Stimulated activated CD8-positive, alpha-beta memory T cell treated with anti-CD3 and anti-CD28 coated beads, Interleukin-4, amount 100 ng/mL, for 4 hours (primary cell): Measurements from ENCODE around the gene CCND1.

ENCODE experiments used
- DNase-seq, 2 donors: peaks; one replicate each; pipeline ENCODE4 v3.0.0-alpha.2; 2020; ENCODE audit warnings: low read depth in 2 of 2, low spot score in 1 of 2

The CCND1 gene

DNA sequence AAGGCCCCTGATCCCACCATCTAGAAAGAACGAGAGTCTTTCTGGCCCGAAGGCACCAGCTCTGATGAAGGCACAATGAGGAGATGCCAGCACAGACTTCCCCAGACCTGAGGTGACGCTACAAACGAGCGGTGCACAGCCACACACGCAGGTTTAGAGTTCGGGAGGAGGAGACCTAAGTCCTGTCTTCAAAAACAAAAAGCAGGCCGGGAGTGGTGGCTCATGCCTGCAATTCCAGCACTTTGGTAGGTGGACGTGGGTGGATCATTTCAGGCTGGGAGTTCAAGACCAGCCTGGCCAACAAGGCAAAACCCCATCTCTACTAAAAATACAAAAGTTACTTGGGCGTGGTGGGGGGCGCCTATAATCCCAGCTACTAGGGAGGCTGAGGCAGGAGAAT lies 24.7 kb downstream of the CCND1 start:
- no peak for DNase-seq

DNA sequence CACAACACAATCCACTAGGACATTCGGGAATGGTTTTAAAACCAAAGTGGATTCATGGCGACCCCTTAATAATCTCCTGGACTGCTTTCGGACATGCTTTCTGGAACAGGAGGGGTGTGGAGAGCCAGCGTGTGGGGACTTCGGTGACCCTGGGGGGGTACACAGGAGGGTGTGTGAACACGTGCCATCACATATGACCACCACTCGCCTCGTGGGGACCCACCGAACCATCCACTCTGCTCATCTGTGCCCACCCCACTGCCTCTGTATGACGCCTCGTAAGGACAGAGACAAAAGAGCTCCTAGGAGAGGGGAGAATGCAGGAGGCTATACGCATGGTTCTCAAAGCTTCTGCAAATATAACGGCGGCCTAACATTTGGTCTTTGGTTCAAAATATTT lies 25.3 kb downstream of the CCND1 start:
- no peak for DNase-seq

DNA sequence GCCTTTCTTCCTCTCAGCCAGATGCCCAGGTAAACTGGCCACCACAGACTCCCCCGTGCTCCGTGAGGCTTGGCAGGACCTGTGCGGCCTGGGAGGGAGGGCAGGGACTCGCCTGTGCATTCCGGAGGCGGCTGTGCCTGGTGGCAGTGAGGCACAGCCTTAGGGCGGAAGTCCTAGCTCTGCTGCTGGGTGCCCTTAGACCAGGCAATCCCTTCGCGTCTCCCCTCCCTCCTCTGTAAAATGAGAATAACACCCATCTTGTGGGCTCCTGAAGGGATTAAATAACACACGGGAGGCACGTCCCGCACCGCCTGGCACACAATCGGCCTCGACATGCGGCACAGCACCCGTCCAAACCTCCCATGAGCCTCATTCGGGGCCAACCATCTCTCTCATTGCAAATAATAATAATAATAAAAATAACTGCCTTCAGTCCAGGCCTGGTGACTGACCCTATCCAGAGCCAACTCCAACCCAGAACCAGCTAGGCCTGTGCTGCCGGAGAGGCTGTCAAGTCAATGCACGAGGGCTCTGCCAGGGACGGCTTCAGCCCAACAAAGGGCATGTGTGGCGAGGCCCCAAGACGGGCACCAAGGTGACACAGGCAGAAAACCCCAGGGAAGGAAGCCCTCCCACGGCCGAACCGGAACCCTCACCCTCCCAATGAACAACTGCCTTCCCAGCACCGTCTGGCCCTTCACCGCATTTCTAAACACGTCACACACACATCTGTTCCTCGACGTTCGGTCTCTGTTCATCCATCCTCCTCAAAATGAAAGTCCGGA lies 26.0 kb downstream of the CCND1 start:
- DNase-seq = no peak

DNA sequence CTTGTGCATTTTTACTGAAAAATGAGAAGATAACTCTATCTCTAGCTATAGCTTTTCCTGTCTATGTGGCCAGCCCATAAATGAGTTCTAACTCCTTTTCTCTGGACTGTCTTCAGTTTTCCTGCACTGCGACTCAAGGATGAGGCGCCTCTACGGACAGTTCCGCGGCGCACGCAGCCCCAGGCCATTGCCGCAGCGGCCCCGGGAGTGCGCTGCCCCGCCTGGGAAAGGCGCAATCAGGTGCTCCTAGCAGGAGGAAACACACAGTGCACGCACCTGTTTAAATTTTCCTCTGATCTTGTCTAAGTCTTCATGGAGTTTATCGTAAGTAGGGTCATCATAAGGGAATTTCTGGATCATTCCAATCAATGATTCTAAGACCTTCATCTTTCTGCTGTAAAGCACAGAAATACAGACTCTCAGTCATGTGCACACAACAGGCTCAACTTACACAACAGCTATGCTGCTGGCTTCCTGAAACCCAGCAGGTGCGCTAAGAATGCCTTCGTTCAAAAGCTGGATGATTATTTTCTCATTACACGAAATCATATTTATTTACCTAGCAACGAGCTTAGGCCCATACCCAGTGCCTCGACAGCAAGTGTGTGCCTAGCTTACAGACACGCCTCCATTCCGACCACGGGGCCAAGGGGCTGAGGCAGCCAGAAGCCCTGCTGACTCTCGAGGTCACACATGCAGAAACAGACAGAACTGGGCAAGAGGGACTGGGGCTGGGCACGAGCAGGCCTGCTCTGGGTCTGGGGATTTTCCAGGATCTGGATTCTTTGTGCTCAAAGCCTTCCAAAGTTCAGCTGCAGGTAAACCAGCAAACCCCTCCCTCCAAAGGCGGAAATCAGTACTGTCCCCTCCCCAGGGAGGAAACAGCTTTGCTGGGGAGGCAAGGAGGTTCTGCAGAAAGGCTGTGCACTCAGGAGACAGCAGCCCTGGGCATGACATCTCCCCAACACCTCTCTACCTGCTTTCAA lies 27.0 kb downstream of the CCND1 start:
- DNase-seq = no peak

DNA sequence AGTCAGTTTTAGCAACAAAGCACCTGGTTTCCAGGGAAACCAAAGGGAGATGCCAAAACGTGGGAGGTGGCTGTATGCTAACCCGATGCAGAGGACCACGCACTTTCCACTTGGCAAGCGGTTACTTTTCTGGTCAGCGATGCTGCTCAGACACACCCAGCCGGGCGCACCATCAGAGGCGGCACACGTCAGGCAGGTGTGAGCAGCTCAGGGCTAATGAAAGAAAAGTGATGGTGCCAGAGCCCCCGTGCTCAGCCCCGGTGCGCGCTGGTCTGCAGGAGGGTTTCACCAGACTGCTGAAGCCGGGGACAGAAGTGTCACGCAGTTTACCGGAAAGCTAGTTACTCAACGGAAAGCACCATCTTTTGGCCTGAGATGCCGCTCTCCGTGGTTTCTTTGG lies 28.5 kb downstream of the CCND1 start:
- DNase-seq = no peak

DNA sequence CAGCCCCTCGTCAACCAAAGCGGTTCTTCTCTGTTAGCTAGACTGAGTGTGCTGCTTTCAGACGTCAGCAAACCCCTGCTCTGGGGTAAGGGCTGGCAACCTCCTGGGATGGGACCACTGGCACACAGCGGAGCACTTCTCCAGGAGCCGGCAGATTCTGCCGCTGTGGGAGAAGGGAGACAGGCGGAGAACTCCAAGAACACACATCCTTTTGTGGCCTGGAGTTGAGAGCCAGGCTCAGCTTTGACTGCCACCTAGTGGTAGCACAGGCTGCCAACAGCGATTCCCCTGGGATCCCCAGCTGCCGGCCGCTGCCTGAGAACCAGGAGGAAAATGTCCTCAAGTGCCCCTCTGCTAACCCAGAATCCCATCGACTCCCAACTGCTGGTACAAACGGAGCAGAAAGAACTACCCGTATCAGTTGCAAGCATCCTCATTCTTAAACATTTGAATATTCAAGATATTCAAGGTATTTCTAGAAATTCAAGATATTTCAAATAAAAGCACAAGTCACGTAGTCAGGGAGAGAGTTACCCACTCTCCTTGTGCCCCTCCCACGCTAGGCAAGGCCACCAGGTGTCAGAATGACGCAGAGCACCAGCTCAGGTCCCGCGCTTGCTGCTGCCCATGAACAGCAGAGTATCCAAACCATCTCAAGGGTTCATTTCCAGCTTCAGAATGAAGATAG lies 29.3 kb downstream of the CCND1 start:
- DNase-seq = peak in 1 of 2 donors; percentile 23

DNA sequence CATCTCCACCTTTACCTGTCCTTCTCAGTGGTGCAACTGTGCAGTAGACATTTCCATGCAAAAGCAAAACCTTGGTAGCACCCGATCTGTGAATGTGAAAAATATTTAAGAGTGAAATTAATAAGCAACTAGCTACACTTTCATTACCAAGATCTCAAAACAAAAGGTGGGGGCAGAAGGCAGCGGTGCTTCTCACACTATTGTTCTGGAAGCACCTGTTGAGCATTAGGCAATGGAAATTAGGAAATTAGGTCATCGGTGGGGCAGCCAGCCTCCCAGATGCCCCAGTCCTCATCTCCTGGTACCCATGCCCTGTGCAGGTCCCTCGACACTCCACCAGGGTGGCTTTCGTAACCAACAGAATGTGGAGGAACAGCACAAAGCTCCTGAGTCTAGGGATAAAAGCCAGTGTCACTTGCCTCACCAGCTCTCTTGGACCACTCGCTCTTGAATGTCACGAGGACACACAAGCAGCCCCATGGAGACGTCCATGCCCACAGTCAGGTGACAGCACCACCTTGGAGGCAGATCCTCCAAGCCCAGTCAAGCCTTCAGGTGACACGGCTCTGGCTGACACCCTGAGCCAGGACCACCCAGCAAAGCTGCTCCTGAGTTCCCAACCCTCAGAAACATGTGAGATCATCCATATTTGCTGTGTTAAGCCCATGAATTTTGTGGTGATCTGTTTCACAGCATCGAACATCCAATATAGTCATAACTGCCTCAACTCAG lies 30.9 kb downstream of the CCND1 start:
- DNase-seq = no peak

DNA sequence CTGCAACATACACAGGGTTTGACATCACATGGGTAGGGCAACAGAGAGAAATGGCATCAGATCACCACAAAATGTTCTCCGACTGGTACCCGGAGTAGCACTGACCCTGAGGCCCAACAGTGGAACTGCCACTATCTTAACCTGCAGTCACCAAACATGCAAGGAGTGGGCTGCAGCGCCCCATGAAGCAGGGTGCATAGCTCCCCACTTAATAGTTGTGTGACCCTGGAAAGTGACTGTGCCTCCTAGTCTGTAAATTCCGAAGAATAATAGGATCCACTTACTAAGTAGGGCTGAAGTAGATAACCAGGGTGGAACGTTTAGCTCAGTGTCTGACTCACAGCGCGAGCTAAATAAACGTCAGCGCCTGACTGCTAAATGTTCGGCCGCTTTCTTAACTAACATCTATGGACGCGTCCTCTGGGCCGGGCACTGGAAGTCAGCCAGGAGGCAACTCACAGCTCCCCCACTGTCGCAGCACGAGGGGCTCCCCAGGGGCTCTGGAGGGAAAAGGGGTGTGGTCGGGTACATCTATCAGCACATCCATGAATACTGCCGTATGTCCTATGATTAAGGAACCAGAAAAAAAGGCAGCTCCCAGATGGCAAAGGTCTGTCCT lies 33.4 kb downstream of the CCND1 start:
- no peak for DNase-seq

DNA sequence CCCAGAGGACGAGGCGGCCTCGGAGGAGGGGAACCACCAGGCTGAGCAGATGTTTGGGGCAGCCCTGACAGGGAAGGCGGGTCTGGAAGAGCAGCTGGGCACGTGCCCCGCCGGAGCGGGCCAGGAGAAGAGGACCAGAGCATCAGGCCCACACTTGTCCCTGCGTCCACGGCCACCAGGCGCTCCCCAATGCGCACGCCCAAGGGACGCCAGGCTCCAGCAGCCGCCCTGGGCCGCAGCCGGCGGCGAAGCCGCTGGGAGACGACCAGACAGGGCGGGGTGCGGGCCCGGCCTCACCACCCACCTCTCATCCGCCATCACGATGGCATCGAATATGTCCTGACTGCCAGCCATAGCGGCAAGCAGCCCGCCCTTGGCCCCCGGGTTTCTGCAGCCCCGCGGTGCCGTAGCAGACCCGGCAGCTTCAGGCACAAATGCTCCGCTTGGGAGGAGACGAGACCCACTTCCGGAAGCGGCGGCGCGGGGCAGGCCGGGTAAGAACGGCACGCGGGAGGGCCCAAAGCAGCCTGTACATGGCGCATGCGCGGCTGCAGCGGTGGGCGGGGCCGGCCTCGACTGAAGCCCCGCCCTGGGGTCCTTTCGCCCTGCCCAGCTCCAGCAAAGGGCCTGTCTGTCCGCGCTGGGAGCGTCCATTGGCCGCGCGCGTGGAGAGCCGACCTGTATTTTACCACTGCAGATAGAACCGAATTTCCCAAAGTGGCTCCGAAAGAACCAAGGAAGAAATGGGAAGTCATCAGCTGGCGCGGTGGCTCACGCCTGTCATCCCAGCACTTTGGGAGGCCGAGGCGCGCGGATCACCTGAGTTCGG lies 34.1 kb downstream of the CCND1 start, which contains the start of gene LTO1:
LTO1 (minus strand) TSS at position 468 of the 829 bp plus-strand sequence; CDS start at position 354, 114 bp downstream.
- DNase-seq = peak; percentile 86 to 89

DNA sequence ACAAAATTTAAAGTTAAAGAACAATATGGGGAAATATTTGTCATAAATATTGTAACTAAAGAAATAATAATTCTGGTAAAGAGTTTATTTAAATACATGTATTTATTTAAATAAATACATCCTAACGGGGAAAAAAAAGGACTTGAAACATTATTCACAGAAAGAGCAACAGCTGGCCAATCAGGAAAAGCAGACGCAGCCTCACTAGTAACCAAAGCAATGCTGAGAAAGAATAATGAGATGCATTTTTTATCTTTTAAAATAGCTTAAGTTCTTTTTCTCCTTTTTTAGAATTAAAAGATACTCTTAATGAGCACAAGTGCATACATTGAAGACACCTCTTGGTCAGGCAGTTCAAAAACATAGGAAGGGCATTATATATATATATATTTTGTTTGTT lies 36.8 kb downstream of the CCND1 start:
- DNase-seq = no peak

DNA sequence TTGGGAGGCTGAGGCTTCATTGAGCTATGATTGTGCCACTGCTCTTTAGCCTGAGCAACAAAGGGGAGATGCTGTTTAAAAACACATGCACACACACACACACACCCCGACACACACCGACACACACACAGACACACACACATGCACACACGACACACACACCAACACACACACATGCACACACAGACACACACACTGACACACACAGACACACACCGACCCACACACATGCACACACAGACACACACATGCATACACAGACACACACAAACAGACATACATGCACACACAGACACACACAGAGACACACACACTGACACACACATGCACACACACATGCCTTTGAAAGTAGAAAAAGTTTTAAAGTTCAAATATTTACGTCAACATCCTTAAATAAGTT lies 39.7 kb downstream of the CCND1 start:
- DNase-seq = no peak

DNA sequence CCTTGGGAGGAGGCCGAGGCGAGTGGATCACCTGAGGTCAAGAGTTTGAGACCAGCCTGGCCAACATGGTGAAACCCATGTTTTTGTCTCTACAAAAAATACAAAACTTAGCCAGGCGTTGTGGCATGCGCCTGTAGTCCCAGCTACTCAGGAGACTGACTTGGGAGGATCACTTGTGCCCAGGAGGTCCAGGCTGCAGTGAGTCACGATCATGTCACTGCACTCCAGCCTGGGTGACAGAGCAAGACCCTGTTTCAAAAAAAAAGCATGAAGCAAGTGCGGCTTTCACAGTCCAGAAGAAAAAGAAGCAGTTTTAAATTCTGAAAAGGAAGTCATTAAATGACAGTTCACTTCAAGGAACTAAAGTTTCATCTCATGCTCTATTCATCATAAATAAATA lies 41.3 kb downstream of the CCND1 start:
- DNase-seq = no peak

DNA sequence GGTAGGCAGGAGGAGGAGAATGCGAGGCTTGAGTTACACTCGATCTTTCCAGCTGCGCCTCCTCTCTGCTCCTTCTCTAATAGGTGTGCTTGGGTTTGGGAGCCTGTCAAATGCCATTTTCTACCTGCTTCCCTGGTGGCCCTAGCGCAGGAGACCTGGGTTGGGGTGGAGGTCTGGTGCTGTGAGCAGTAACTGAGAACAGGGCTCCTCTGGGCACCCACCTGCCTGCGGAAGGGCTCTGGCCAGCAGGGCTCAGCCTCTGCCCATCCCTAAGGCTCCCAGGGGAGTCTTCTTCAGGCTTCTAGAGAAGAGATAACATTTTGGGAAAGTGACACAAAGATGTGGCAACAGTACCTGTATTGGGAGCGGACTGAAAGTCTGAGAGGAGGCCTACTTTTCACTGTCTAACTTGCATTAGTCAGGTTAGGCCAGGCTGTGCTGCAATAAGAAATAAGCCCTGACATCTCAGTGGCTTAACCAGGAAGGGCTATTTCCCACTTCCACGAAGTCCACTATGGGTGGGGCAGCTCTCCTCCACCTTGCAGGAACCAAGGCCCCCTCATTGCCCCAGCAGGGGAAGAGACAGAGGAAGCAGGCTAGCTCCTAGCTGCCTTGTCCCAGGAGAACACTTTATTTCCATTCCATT lies 41.8 kb downstream of the CCND1 start:
- DNase-seq = no peak

DNA sequence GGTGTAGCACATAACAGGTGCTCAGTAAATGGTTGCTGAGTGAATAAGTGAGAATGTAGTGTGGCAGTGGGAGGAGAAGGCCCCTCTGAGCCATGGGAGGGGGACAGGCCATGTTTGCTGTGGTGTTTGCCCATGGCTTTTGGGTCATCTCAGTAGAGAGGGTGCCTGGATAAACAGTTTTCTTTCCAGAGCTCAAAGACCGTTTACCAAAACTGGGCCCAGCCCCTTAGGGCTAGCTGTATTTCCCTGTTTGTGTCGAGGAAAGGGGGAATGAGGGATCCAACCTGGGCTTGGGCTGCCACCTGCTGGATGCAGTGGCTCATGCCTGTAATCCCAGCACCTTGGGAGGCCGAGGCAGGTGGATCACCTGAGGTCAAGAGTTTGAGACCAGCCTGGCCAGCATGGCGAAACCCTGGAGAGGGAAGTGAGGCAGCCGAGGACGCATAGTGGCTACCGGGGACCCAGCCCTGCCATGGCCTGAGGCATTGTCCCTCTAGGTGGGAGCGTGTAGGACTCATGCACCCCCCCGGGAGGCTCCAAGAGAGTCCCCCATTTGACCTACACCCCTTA lies 42.9 kb downstream of the CCND1 start:
- DNase-seq = no peak

DNA sequence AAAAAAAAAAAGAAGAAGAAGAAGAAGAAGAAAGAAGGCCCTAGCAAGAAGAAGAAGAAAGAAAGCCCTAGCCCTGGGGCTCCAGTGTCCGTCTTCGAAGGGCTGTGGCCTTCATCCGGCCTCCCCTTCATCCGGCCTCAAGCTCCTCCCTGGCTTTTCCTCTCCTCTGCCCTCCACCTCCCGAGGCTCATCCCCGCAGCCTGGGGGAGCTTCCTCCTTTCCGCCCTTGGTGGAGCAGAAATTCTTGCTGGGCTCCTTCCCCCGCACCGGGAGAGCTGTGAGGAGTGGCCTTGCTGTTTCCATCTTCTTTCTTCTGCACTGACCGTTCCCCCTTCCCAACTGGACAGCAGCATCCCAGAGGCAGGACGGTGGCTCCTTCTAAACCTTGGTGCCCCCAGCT lies 43.7 kb downstream of the CCND1 start:
- DNase-seq = no peak

DNA sequence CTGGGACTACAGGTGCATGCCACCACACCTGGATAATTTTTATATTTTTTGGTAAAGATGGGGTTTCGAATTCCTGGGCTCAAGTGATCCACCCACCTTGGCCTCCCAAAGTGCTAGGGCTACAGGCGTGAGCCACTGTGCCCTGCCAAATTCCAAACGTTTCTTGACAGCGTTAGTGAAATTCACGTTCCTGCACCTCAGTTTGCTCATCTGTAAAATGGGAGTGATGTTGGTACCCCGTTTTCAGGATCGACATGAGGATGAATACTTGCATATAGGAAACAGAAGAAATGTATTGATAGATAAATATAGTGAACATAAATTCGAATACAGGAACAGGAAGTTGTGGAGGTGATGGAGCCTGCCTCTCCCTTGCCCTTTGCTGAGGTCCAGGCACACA lies 44.4 kb downstream of the CCND1 start:
- DNase-seq = no peak

DNA sequence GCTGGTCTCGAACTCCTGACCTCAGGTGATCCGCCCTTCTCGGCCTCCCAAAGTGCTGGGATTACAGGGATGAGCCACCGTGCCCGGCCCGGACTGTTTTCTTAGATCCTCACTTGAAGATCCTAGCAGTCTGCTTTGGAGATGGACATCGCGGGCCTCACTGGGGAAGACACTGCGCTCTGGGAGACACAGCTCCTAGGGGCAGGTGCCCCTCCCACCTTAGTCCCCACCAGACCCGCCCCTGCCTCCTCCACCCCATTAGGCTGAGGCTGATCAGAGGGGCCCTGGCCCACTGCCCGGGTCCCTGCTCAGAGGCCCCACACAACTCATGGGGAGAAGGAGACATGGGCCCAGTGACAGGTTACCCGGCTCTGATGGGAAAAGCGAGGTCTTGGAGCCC lies 45.5 kb downstream of the CCND1 start:
- no peak for DNase-seq

DNA sequence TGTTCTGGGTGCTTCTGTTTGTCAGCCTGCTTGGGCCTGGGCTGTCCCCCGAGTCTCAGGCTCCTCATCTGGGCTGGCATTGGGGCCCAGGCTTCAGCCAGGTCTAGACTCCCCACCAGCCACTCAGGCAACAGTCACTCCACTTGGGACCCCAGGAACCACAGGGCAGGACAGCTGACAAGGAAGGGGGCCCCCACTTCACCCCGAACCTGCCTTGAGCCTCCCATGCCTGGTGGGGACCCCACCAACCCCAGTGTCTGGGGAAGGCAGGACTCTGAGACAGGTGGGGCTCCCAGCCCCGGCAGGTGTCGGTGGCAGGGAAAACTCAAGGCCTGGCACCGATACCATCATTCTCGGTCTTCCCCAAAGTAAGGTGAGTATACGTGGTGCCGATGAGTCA lies 45.9 kb downstream of the CCND1 start:
- DNase-seq = no peak
